Eye (tissue), 1 donor: Measurements from ENCODE around the gene PTPRN2.
"Not testable (repeated sequence)": the region's sequence is repeated elsewhere in the genome, so short reads cannot be mapped to it uniquely, and the experiment has no call there.

Experiments
- DNase-seq: peaks from one replicate; pipeline ENCODE4 v3.0.0-alpha.2; 2015

Gene PTPRN2

GRCh38 chr7:158396301-158396905 lies 191.2 kb downstream of the PTPRN2 start:
- DNase-seq = no peak

- no peak for DNase-seq
Measured at GRCh38 chr7:158395780-158396278, 191.8 kb downstream of the PTPRN2 start.

GRCh38 chr7:158395349-158395748 lies 192.3 kb downstream of the PTPRN2 start:
- DNase-seq = no peak

DNA sequence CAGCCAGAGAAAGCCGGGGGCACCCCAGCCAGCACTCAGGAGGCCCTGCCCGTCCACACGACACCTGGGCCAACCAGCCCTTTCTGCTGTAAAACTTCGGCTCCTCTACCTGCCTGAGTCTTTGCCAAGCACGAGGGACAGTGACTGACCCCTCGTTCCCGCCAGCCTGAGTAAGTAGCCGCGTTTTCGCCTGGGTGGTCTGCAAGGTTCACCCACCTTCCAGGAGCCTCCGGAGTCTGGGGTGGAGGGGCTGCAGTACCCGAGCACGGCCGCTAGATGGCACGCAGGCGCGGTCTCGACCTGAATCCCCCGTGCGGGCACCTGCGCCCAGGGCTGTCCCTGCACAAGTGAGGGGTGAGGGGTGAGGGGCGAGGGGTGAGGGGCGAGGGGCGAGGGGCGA lies 192.7 kb downstream of the PTPRN2 start:
- DNase-seq = peak; percentile 69

GRCh38 chr7:158393926-158394625 lies 193.5 kb downstream of the PTPRN2 start:
- no peak for DNase-seq

- no peak for DNase-seq
Measured at GRCh38 chr7:158392251-158392650, 195.4 kb downstream of the PTPRN2 start.

DNA sequence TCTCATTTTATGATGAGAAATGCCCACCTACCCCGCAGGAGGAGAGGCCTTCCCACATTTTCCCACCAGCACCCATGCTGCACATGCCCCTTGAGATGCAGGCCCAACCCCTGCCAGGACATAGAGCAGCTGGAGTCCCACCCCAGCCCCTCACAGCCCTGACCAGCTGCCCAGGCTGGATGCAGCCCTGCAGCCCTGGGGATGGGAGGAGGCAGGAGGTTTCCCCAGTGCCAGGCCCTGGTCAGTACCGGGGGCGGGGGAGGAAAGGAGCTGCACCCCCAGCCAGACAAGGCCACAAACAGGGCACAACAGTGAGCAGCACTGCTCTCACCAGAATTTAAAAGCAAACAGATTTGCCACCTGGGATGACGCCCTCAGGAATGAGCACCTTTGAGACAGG lies 196.1 kb downstream of the PTPRN2 start:
- DNase-seq = no peak

- DNase-seq = no peak
Measured at GRCh38 chr7:158391141-158391540, 196.5 kb downstream of the PTPRN2 start.

GRCh38 chr7:158390460-158390859 lies 197.2 kb downstream of the PTPRN2 start:
- DNase-seq = no peak

- DNase-seq = no peak
Measured at GRCh38 chr7:158389514-158390425, 197.9 kb downstream of the PTPRN2 start.

- no peak for DNase-seq
Measured at GRCh38 chr7:158388928-158389327, 198.7 kb downstream of the PTPRN2 start.

DNA sequence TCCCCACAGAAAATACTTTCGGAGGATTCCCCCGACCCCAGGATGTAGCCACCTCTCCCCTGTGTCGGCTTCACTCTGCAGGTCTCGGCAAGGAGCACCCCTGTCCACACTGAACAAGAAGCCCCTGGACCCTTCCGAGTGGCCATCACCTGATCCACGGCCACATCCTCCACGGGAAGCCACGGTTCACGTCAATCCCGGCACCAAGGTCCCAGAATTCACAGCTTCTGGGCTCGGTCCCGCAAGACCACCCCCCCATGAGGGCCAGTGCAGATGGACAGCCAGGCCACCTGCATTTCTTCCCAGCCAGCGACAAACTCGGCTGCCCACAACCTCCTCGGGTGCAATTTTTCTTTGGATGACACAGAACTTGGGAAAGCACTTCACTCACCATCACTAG lies 199.6 kb downstream of the PTPRN2 start:
- DNase-seq = no peak

GRCh38 chr7:158387546-158387891 lies 200.1 kb downstream of the PTPRN2 start:
- DNase-seq = peak; percentile 70

DNA sequence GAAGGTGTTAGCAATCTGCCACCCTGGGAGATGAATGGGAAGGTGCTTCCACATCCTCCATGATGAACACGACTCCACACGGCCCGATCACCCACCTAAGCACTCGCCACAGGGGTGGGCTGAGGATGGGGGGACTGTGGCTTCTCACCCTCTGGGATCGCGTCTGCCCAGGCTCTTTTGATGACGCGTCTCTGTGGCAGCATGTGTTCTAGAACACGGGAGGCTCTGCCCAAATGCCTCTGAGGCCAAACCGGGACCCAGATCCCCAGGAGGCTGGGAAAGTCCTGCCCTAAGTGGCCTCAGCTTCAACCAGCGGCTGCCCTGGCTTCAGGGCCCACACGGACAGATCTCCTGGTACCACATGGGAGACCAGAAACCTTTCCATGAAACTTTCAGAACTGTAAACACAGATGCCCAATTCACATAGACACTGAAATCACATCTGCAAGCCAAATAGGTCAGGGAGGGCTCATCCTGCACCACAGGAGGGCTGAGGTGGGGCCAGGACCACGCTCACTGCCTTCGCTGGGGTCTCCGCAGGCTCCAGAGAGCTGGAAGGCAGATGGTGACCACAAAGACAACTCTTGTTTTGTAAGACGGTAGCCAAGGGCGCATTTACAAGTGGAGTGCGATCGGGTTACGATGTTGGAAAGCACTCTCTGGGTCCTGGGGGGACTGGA lies 200.6 kb downstream of the PTPRN2 start:
- DNase-seq = peak; percentile 62

DNA sequence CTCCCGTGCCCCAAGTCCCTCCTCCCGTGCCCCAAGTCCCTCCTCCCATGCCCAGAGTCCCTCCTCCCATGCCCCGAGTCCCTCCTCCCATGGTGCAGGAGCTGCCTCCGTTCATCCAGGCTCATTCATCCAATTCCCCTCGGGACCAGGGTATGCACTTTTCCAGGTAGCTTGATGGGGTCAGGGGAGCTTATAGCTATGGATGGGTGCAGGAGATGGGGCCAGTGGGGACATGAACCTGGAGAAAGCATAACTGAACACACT lies 201.3 kb downstream of the PTPRN2 start:
- DNase-seq = no peak

DNA sequence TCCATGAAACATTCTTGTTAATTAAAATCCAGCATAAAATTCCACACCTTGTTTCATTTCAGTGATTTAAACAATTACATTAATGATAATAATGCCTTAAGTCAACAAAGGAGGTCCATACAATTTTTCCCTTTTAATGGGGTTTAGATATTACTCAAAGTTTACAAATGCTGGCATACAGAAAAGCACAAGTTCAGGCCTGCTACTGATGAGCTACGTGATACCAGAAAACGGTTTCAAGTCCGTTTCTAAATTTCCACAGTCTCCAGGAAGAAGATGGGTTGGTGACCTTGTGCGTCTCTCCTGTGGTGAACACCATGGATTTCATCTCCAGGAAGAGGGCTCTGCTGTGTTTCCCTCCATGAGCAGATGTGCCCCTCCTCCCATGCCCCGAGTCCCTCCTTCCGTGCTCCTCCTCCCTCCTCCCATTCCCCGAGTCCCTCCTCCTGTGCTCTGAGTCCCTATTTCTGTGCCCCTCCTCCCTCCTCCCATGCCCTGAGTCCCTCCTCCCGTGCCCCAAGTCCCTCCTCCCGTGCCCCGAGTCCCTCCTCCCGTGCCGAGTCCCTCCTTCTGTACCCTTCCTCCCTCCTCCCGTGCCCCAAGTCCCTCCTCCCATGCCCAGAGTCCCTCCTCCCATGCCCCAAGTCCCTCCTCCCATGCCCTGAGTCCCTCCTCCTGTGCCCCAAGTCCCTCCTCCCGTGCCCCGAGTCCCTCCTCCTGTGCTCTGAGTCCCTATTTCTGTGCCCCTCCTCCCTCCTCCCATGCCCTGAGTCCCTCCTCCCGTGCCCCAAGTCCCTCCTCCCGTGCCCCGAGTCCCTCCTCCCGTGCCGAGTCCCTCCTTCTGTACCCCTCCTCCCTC lies 201.9 kb downstream of the PTPRN2 start:
- DNase-seq = not testable (repeated sequence)

GRCh38 chr7:158384746-158385145 lies 202.9 kb downstream of the PTPRN2 start:
- no peak for DNase-seq

DNA sequence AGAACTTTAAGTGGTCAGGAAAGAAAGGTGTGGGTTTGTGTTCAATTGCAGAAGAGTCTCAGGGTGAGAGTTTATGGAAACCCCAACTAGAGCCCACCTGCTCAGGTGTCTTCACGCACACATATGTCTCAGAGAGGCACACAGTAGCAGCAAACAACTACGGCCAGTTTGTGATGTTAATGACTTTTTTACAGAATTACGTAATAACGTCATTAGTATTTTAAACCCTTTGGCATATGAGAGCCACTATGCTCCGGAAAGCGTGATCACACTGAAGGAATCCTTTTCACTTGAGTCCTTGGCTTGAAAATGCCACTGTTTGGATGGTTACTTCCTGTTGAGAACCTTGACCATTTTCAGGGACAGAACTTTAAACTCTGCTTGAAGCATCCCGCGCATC lies 204.0 kb downstream of the PTPRN2 start:
- DNase-seq = no peak

DNA sequence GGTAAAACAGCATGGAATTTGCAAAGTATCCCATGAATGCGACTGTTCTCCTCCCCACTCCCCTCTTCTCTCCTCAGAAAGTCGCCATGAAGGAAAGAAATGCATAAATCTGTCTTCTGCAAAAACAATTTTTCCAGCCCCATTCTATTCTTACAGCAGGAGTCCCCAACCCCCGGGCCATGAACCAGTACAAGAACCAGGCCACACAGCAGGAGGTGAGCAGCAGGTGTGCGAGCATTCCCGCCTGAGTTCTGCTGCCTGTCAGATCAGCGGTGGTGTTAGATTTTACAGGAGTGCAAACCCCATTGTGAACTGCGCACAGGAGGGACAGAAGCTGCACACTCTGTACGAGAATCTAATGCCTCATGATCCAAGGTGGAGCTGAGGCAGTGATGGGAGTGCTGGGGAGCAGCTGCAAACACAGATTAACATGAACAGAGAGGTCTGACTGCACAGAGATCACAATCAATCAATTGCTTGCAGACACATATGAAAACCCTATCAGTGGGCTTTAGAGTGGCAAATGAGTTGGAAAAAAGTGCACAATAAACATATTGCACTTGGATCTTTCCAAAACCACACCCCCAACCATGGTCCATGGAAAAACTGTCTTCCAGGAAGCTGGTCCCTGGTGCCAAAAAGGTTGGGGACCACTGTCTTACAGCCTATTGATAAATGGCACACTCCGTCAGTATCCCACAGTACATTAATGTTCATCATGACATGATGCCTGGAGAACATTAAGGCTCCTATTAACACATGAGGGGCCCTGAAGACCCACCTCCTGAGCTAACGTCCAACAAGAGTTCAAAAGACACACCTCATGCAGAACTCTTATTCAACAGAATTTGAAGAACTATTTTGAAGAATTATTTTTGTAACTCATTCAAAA lies 205.0 kb downstream of the PTPRN2 start:
- DNase-seq = peak; percentile 68

DNA sequence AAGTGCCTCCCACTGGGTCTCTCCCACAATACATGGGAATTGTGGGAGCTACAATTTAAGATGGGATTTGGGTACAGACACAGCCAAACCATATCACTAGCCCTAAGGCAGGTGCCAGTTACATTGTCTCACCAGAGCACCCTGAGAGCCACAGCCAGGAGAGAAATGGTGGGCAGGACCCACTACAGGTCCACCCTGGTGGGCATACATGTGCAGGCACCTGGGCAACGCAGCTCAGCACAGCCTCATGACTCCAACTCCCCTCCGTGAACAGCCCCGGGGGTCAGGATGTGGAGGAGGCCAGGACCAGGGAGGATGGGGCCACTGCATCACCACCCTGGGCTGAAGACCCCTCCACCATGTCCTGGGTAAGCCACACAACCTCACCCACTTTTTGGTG lies 205.7 kb downstream of the PTPRN2 start:
- DNase-seq = no peak

DNA sequence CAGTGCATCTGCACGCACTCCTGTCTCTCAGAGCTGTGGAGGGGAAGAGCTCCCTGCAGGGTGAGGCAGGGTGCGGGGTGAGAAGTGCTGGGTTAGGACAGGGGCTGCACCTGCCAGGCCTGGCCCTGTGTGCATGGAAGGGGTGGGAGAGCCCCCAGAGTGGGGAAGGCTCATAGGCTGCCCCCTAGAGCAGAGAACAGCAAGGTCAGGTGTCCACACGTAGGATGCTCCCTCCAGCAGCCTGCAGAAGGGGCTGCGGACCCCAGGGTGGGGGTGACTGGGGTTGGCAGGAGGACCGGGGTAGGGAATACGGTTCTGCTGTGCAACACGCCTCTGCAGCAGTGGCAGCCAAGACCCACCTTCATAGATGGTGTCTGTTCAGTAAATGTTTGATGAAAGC lies 208.6 kb downstream of the PTPRN2 start:
- no peak for DNase-seq
